Mesodermal cell (in vitro differentiated cells): ENCODE measurements around the gene TRA2B.

Source experiments
- H3K27ac ChIP-seq: 2 replicates; pipeline ENCODE4 v1.7.0; 2013; ENCODE audit warnings: mild to moderate bottlenecking, low read depth, low read length, moderate library complexity; ENCODE audit not compliant: severe bottlenecking
- H3K36me3 ChIP-seq: 2 replicates; pipeline ENCODE4 v1.7.1; 2013; ENCODE audit warnings: mild to moderate bottlenecking, low read length, moderate library complexity; ENCODE audit not compliant: control insufficient read depth, insufficient read depth
- H3K4me1 ChIP-seq: one replicate; pipeline ENCODE4 v1.7.1; 2013; ENCODE audit warnings: mild to moderate bottlenecking, low read length; ENCODE audit not compliant: insufficient read depth, control insufficient read depth, poor library complexity, severe bottlenecking
- H3K4me3 ChIP-seq: 2 replicates; pipeline ENCODE4 v1.7.0; 2013; ENCODE audit warnings: low read length, control low read depth, mild to moderate bottlenecking; ENCODE audit not compliant: insufficient read depth, poor library complexity, severe bottlenecking; ENCODE audit errors: extremely low read depth
- H3K9me3 ChIP-seq: 2 replicates; pipeline ENCODE4 v1.7.1; 2013; ENCODE audit warnings: mild to moderate bottlenecking, low read length, moderate library complexity; ENCODE audit not compliant: control insufficient read depth
- WGBS, 2 experiments: methylation state at CpG; one replicate each; pipeline ENCODE4 v1.1.5; 2013; ENCODE audit warnings: missing lambda C conversion rate in 2 of 2; ENCODE audit not compliant: insufficient coverage in 2 of 2; 5-methylcytosine and 5-hydroxymethylcytosine counted together

TRA2B gene

GRCh38 chr3:185927501-185928200, 10.2 kb downstream of the TRA2B start:
- Histone ChIP-seq H3K4me1 (peaks cover 51% of the 10 kb centered on the region), H3K9me3 (no peaks in the 10 kb centered on the region), H3K4me3 (no peak overlapping the region), H3K27ac (no peak overlapping the region), H3K36me3 (peaks cover 84% of the 10 kb centered on the region)
- no CpG with 5 or more reads among the region's 1 CpG for WGBS, 2 experiments

GRCh38 chr3:185926445-185926844, 11.4 kb downstream of the TRA2B start:
- Histone ChIP-seq H3K9me3 (no peaks in the 10 kb centered on the region), H3K4me3 (no peak overlapping the region), H3K27ac (peak overlapping the region; percentile 6), H3K36me3 (peaks cover 96% of the 10 kb centered on the region), H3K4me1 (peaks cover 45% of the 10 kb centered on the region)
- 87 to 88% methylated on average over 9 of the region's 9 CpGs for WGBS, 2 experiments

- no peak overlapping the region for H3K27ac ChIP-seq
- H3K4me1 ChIP-seq, result peaks cover 34% of the 10 kb centered on the region
- no peak overlapping the region for H3K4me3 ChIP-seq
- H3K36me3 ChIP-seq, result peaks cover 97% of the 10 kb centered on the region
- no peaks in the 10 kb centered on the region for H3K9me3 ChIP-seq
- WGBS, 2 experiments, result 90 to 96% methylated on average over 6 to 14 of the region's 14 CpGs
Measured at GRCh38 chr3:185925353-185925752, 12.5 kb downstream of the TRA2B start.

- Histone ChIP-seq H3K36me3 (peaks cover 96% of the 10 kb centered on the region), H3K4me1 (peaks cover 26% of the 10 kb centered on the region), H3K27ac (no peak overlapping the region), H3K9me3 (no peaks in the 10 kb centered on the region), H3K4me3 (no peak overlapping the region)
- 93 to 94% methylated on average over 5 to 6 of the region's 7 CpGs for WGBS, 2 experiments
Measured at GRCh38 chr3:185924375-185924774, 13.4 kb downstream of the TRA2B start.

- WGBS, 2 experiments, result 90 to 100% methylated on average over 1 to 2 of the region's 4 CpGs
- Histone ChIP-seq H3K9me3 (no peaks in the 10 kb centered on the region), H3K4me1 (no peaks in the 10 kb centered on the region), H3K4me3 (no peak overlapping the region), H3K36me3 (peaks cover 97% of the 10 kb centered on the region), H3K27ac (no peak overlapping the region)
Measured at GRCh38 chr3:185920184-185920583, 17.6 kb downstream of the TRA2B start.

GRCh38 chr3:185916042-185916833, 21.6 kb downstream of the TRA2B start:
- Histone ChIP-seq H3K4me1 (no peaks in the 10 kb centered on the region), H3K36me3 (peaks cover 79% of the 10 kb centered on the region), H3K27ac (no peak overlapping the region), H3K4me3 (no peak overlapping the region), H3K9me3 (no peaks in the 10 kb centered on the region)
- 100% methylated on average over 1 to 2 of the region's 5 CpGs for WGBS, 2 experiments

GRCh38 chr3:185915642-185916041, 22.2 kb downstream of the TRA2B start:
- no peaks in the 10 kb centered on the region for H3K9me3 ChIP-seq
- H3K36me3 ChIP-seq, result peaks cover 73% of the 10 kb centered on the region
- H3K27ac ChIP-seq, result no peak overlapping the region
- no peaks in the 10 kb centered on the region for H3K4me1 ChIP-seq
- no peak overlapping the region for H3K4me3 ChIP-seq
- WGBS, 2 experiments, result 92 to 100% methylated on average over 2 of the region's 4 CpGs

- H3K36me3 ChIP-seq, result peaks cover 67% of the 10 kb centered on the region
- H3K4me1 ChIP-seq, result no peaks in the 10 kb centered on the region
Measured at GRCh38 chr3:185914911-185915629, 22.7 kb downstream of the TRA2B start.

GRCh38 chr3:185912929-185913901, 24.6 kb downstream of the TRA2B start:
- Histone ChIP-seq H3K36me3 (peaks cover 51% of the 10 kb centered on the region), H3K4me3 (no peak overlapping the region), H3K27ac (no peak overlapping the region), H3K9me3 (no peaks in the 10 kb centered on the region), H3K4me1 (no peaks in the 10 kb centered on the region)
- 94% methylated on average over 3 to 4 of the region's 7 CpGs for WGBS, 2 experiments

More at GRCh38 chr3:185914911-185915629, 22.7 kb downstream of the TRA2B start:
- Histone ChIP-seq H3K27ac (no peak overlapping the region), H3K9me3 (no peaks in the 10 kb centered on the region), H3K4me3 (no peak overlapping the region)
- WGBS, 2 experiments, result 95 to 96% methylated on average over 6 of the region's 6 CpGs

- Histone ChIP-seq H3K4me3 (no peak overlapping the region), H3K27ac (no peak overlapping the region), H3K4me1 (no peaks in the 10 kb centered on the region), H3K9me3 (no peaks in the 10 kb centered on the region), H3K36me3 (peaks cover 44% of the 10 kb centered on the region)
- WGBS, 2 experiments, result 92 to 95% methylated on average over 9 to 11 of the region's 11 CpGs
Measured at GRCh38 chr3:185912512-185912911, 25.3 kb downstream of the TRA2B start.
